ENCODE measurements around the gene R3HCC1L. TPM values are rescaled to one million over a fixed set of nuclear protein-coding genes. Genes with fewer than 3 reads are reported as not detected.

R3HCC1L gene
- total RNA-seq, 1 donor from 2014 or later, result 16.9 TPM

DNA sequence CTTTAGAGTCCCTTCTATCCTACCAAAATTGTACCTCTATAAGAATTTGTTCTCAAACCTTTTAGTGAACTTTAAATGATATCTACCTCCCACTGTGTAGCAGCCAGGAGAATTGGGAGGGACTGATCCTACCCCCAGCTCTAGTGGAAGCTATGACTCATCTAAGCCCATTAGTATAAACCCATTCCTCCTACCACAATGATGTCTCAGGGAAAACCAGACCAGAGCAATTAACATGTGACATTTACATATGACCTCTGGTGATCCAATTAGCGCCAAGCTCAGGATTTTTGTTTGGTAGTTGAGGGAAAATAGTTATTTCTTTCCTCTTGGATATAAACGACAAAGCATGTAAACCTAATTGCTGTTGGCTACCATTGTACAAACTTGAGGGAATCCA, 33.1 kb upstream of the R3HCC1L start:
- DNase-seq (ENCODE audit: low spot score in 2 of 2, unreplicated experiment in 2 of 2), result no peak
- H3K36me3 Mint-ChIP-seq, result no peaks in the 10 kb centered on the region
- TF ChIP-seq CTCF (IDR thresholded peaks at IDR 0.05; ENCODE audit: unreplicated experiment), result no peak
- no peak overlapping the region for H3K4me3 Mint-ChIP-seq
- H3K4me1 Mint-ChIP-seq, result peaks cover 9% of the 10 kb centered on the region
- H3K27ac Mint-ChIP-seq, result no peak overlapping the region
- H3K27me3 Mint-ChIP-seq (ENCODE audit: low read depth), result peaks cover 20% of the 10 kb centered on the region
- no peaks in the 10 kb centered on the region for H3K9me3 Mint-ChIP-seq

DNA sequence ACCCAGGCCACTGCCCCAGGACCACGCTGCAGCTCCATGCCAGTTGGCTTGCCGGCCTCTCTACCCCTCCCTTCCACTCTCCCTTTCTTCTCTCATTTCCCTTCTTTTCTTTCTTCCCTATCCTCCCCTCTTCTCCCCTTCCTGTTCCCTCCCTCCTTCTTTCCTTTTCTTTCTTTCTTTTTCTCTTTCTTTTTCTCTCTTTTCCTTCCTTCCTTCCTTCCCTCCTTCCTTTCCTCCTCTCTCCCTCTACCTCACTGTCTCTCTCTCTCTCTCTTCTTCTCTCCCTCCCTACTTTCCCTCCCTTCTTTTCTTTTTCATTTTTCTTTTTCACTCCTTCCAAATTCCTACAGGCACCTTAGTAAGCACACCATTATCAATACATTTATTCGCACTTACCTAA, 30.3 kb upstream of the R3HCC1L start:
- Mint-ChIP-seq H3K9me3 (no peaks in the 10 kb centered on the region), H3K4me1 (peaks cover 9% of the 10 kb centered on the region), H3K4me3 (no peak overlapping the region), H3K27me3 (ENCODE audit: low read depth) (peaks cover 19% of the 10 kb centered on the region), H3K36me3 (no peaks in the 10 kb centered on the region), H3K27ac (no peak overlapping the region)
- TF ChIP-seq CTCF (IDR thresholded peaks at IDR 0.05; ENCODE audit: unreplicated experiment), result no peak
- no peak for DNase-seq (ENCODE audit: low spot score in 2 of 2, unreplicated experiment in 2 of 2)

DNA sequence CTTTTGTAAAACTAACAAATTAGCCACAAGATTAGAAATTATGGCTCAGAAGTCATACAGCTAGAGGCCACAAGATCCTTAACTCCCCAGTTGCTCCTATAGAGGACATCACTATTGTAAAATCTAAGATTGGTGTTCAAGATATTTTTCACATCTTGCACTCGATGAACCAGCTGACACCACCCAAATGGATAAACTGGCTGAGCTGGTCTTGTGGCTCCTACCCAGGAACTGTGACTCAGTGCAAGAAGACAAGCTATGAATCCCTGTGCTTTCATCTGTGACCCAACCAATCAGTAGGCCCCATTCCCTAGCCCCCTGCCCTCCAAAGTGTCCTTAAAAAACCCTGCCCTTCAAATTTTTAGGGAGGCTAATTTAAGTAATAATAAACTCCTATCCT, 27.9 kb upstream of the R3HCC1L start:
- peaks cover 9% of the 10 kb centered on the region for H3K4me1 Mint-ChIP-seq
- no peaks in the 10 kb centered on the region for H3K9me3 Mint-ChIP-seq
- no peak overlapping the region for H3K4me3 Mint-ChIP-seq
- H3K36me3 Mint-ChIP-seq, result no peaks in the 10 kb centered on the region
- TF ChIP-seq CTCF (IDR thresholded peaks at IDR 0.05; ENCODE audit: unreplicated experiment), result no peak
- H3K27me3 Mint-ChIP-seq (ENCODE audit: low read depth), result peaks cover 36% of the 10 kb centered on the region
- no peak for DNase-seq (ENCODE audit: low spot score in 2 of 2, unreplicated experiment in 2 of 2)
- no peak overlapping the region for H3K27ac Mint-ChIP-seq

DNA sequence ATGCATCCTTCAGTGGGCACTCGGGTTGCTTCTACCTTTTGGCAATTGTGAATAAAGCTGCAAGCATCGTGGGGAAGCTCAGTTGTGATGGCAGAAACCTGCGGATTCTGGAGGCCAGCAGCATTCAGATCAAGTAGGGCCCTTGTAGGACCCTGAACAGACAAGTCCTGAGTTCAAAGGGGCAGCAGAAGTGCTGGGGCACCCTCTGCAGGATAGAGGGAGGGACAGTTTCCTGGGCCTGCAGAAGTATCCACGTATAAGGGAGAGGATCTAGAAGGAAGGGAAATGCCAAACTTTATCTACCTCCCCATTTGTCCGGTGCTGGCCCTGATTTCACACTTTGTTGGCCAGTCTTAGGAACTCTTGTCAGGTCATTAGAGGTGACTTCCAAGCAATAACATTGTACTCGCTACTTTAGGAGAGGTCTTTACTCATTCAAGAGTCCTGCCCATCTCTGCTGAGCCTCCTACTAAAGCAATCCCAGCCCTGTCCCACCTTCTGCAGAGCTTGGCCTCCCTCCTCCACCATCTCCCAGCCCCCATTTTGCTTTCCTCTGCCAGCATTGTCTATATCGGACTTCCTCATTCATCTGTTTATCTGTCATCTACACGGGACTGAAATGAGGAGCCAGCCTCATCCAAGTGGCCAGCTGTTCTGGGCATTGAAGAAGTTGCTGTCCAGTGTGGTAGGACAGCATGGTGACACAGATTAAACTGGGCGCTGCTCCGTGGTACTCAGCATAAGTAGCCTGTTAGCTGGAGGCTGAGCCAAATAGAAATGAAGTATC, 26.6 kb upstream of the R3HCC1L start:
- Mint-ChIP-seq H3K4me1 (peaks cover 9% of the 10 kb centered on the region), H3K36me3 (no peaks in the 10 kb centered on the region), H3K9me3 (no peaks in the 10 kb centered on the region), H3K27ac (no peak overlapping the region), H3K27me3 (ENCODE audit: low read depth) (peaks cover 47% of the 10 kb centered on the region), H3K4me3 (no peak overlapping the region)
- no peak for TF ChIP-seq CTCF (IDR thresholded peaks at IDR 0.05; ENCODE audit: unreplicated experiment)
- DNase-seq (ENCODE audit: low spot score in 2 of 2, unreplicated experiment in 2 of 2), result no peak

- TF ChIP-seq CTCF (IDR thresholded peaks at IDR 0.05; ENCODE audit: unreplicated experiment), result no peak
- H3K4me1 Mint-ChIP-seq, result no peaks in the 10 kb centered on the region
- no peaks in the 10 kb centered on the region for H3K9me3 Mint-ChIP-seq
- H3K4me3 Mint-ChIP-seq, result no peak overlapping the region
- H3K27me3 Mint-ChIP-seq (ENCODE audit: low read depth), result peaks cover 72% of the 10 kb centered on the region
- DNase-seq (ENCODE audit: low spot score in 2 of 2, unreplicated experiment in 2 of 2), result no peak
- no peaks in the 10 kb centered on the region for H3K36me3 Mint-ChIP-seq
- no peak overlapping the region for H3K27ac Mint-ChIP-seq
Observed at GRCh38 chr10:98110356-98110755, 24.1 kb upstream of the R3HCC1L start.

Measured in mesothelial cell of epicardium (in vitro differentiated cells).